Astrocyte of the spinal cord (primary cell): Measurements from ENCODE around the gene PLXDC2.

Experiments
- DNase-seq: peaks from one replicate; pipeline ENCODE4 v3.0.0; 2011; ENCODE audit warnings: low read depth, low spot score
- H3K4me3 ChIP-seq: 2 replicates; pipeline ENCODE4 v1.5.1; 2011; ENCODE audit warnings: low read depth, mild to moderate bottlenecking, low read length, moderate library complexity
- in situ Hi-C: cut with HindIII; loops from 2 replicates; pipeline ENCODE4 v1.10.0; 2017; ENCODE audit warnings: low sequenced_read_pairs
- TF ChIP-seq, protein P1 (sequence below): IDR thresholded peaks from 2 replicates; pipeline ENCODE4 v1.5.1; 2012; ENCODE audit warnings: low read depth, mild to moderate bottlenecking, low read length, inconsistent platforms

The PLXDC2 gene

DNA sequence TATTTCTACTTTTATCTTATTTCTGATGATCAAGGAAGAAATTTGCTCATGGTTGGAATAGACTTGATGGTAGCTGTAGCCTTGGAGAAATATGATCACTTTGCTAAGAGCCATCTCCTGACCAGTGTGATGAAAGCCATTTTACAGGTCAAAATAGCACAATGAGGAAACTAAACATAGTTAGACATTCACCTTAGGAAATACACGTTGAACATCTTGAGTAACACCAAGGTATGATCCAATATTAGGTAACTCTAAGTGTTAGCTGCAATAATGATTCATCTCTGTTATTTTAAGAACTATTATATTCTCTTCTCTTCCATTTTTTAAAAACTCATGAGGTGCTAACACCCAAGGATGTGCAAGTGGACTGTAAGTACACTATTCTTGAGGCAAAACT lies 328.0 kb downstream of the PLXDC2 start:
- no peak for DNase-seq
- in situ Hi-C loops = no loop called here
- TF ChIP-seq, protein P1, sequence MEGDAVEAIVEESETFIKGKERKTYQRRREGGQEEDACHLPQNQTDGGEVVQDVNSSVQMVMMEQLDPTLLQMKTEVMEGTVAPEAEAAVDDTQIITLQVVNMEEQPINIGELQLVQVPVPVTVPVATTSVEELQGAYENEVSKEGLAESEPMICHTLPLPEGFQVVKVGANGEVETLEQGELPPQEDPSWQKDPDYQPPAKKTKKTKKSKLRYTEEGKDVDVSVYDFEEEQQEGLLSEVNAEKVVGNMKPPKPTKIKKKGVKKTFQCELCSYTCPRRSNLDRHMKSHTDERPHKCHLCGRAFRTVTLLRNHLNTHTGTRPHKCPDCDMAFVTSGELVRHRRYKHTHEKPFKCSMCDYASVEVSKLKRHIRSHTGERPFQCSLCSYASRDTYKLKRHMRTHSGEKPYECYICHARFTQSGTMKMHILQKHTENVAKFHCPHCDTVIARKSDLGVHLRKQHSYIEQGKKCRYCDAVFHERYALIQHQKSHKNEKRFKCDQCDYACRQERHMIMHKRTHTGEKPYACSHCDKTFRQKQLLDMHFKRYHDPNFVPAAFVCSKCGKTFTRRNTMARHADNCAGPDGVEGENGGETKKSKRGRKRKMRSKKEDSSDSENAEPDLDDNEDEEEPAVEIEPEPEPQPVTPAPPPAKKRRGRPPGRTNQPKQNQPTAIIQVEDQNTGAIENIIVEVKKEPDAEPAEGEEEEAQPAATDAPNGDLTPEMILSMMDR = no peak
- no peak overlapping the region for H3K4me3 ChIP-seq

DNA sequence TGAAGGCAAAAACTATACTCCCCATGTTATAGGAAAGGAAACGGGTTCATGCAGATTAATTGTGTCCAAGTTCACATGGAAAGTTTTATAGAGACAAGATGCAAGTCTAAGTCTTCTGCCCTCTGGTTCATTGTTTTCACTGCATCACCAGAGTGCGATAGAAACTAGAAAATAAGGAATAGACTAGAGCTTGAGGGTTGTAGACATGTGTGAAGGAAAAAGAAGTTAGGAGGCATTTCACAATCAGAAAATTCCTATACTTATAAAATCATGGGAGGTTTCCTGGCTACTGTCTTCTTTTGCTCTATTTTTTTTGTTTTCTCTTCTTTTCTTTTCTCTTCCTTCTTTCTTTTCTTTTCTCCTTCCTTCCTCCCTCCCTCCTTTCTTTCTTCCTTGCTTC lies 329.8 kb downstream of the PLXDC2 start:
- in situ Hi-C loops = no loop called here
- DNase-seq = no peak
- TF ChIP-seq, protein P1 = no peak
- no peak overlapping the region for H3K4me3 ChIP-seq

DNA sequence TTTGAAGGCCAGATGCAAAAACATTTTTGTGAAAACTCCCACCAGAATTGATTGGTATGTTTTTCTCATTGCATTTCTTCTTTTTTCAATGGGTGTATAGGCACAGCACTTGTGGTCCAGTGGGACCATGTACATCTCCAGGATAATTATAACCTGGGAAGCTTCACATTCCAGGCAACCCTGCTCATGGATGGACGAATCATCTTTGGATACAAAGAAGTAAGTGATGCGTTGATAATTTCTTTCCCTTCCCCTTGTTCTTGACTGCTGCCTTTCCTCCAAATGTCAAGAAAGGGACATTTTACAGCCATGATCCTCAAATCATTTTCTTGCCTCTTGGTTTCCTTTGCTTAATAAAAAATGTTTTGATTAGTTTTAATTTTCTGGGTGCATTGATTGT lies 331.5 kb downstream of the PLXDC2 start:
- no peak overlapping the region for H3K4me3 ChIP-seq
- TF ChIP-seq, protein P1 = no peak
- in situ Hi-C loops = no loop called here
- DNase-seq = no peak

DNA sequence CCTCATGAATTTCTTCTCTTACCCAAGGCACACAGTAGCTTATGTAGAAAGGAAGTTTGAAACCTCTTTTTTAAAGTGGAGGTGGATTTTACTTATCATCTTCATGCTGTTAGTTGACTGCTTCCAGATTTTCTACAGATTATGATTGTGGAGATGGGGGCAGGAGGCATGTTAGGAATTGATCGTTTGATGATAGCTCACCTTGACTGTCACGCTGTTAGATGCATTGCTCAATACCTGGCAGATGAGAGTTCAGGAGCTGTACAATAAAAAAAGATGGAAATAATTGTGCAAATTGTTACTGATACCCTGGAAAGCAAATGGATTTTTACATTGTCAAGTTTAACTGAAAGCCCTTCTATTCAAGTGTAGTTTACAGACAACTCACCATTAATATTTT lies 340.3 kb downstream of the PLXDC2 start:
- H3K4me3 ChIP-seq = no peak overlapping the region
- TF ChIP-seq, protein P1 = no peak
- in situ Hi-C loops = no loop called here
- no peak for DNase-seq

DNA sequence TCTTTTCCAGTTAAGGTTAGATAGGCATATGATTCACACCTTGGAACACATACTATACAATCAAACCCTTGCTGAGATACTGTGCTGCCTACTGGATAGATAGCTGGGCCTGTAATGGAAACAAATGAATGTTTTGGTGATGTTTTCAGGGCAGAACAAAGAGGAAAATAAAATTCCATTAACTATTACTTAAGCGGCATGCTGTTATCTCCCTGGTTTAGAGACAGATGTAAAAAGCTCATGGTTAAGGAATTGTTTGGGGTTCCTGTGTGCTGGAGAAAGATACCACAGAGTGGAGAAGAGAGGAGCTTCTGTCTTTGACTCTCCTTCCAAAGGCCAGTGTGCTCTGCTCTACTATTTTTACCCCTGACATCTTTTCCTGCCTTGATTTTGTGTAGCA lies 341.1 kb downstream of the PLXDC2 start:
- H3K4me3 ChIP-seq = no peak overlapping the region
- DNase-seq = no peak
- in situ Hi-C loops = no loop called here
- TF ChIP-seq, protein P1 = no peak

DNA sequence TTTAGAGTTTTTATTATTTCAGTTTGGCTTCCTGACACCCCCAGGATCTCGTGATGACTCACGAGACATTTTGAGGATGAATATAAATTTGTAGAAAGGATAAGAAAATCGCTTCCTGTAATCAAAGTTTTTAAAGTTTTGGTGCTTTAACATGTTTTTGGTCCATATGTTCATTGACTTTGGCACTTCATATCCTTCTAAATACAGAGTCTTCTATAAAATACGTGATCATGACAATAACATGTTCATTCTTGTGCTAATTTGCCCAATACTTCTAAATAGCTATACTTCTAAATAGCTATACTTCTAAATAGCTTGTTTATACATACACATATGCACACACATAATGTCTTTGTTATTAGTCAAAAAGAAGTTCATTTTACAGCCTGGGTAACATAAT lies 341.9 kb downstream of the PLXDC2 start:
- no peak overlapping the region for H3K4me3 ChIP-seq
- in situ Hi-C loops = no loop called here
- DNase-seq = no peak
- TF ChIP-seq, protein P1 = no peak

DNA sequence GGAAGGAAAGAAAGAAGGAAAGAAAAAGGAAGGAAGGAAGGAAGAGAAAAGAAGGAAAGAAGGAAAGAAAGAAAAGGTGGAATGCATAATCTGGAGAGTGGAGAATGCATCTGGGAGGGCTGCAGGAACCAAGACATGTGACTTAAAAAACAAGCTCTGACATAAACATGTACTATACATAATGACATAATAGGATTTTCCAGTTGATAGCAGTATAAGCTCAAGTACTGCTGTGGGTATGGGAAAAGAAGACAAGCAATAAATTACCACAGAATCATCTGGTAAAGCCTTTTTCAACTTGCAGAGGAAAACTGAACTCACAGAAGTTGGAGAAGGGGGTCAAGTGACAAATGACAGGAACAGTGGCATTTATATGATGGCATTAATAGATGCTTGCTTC lies 345.9 kb downstream of the PLXDC2 start:
- no peak for DNase-seq
- TF ChIP-seq, protein P1 = no peak
- in situ Hi-C loops = no loop called here
- no peak overlapping the region for H3K4me3 ChIP-seq
